ENCODE measurements around the gene BCO2.
A peak's percentile ranks its signal among the peaks of the same experiment; 100 is the strongest.
"Not testable (repeated sequence)": the region's sequence is repeated elsewhere in the genome, so short reads cannot be mapped to it uniquely, and the experiment has no call there.

The BCO2 gene

GRCh38 chr11:112174789-112175598 lies at the start of gene BCO2:
Gene BCO2 (plus strand): TSS chr11:112175512. CDS start chr11:112175602, 90 bp downstream.
- DNase-seq (ENCODE audit: low read depth in 2 of 2): peak; percentile 8 to 9

GRCh38 chr11:112127056-112127455 lies 48.3 kb upstream of the BCO2 start:
- DNase-seq (ENCODE audit: low read depth in 2 of 2): no peak

- no peak for DNase-seq (ENCODE audit: low read depth in 2 of 2)
Observed at GRCh38 chr11:112128483-112129121, 46.7 kb upstream of the BCO2 start.

- DNase-seq (ENCODE audit: low read depth in 2 of 2): no peak
Observed at GRCh38 chr11:112129656-112130055, 45.7 kb upstream of the BCO2 start.

- no peak for DNase-seq (ENCODE audit: low read depth in 2 of 2)
Observed at GRCh38 chr11:112132737-112133136, 42.6 kb upstream of the BCO2 start.

GRCh38 chr11:112134473-112134872 lies 40.8 kb upstream of the BCO2 start:
- DNase-seq (ENCODE audit: low read depth in 2 of 2): no peak

GRCh38 chr11:112143597-112143996 lies 31.7 kb upstream of the BCO2 start:
- no peak for DNase-seq (ENCODE audit: low read depth in 2 of 2)

- no peak for DNase-seq (ENCODE audit: low read depth in 2 of 2)
Observed at GRCh38 chr11:112150517-112150916, 24.8 kb upstream of the BCO2 start.

- no peak for DNase-seq (ENCODE audit: low read depth in 2 of 2)
Observed at GRCh38 chr11:112156153-112156955, 19.0 kb upstream of the BCO2 start.

GRCh38 chr11:112156956-112157766 lies 18.2 kb upstream of the BCO2 start:
- no peak for DNase-seq (ENCODE audit: low read depth in 2 of 2)

GRCh38 chr11:112159098-112160065 lies 15.9 kb upstream of the BCO2 start:
- no peak for DNase-seq (ENCODE audit: low read depth in 2 of 2)

- DNase-seq (ENCODE audit: low read depth in 2 of 2): no peak
Observed at GRCh38 chr11:112160091-112160848, 15.0 kb upstream of the BCO2 start.

- no peak for DNase-seq (ENCODE audit: low read depth in 2 of 2)
Observed at GRCh38 chr11:112161012-112161411, 14.3 kb upstream of the BCO2 start.

GRCh38 chr11:112162200-112162599 lies 13.1 kb upstream of the BCO2 start:
- not testable (repeated sequence) for DNase-seq (ENCODE audit: low read depth in 2 of 2)

GRCh38 chr11:112162761-112163546 lies 12.4 kb upstream of the BCO2 start:
- no peak for DNase-seq (ENCODE audit: low read depth in 2 of 2)

- no peak for DNase-seq (ENCODE audit: low read depth in 2 of 2)
Observed at GRCh38 chr11:112163875-112164685, 11.2 kb upstream of the BCO2 start, which contains the start of gene IL18. Gene IL18 (minus strand): TSS chr11:112164094. CDS start chr11:112155053, 9,041 bp downstream.

GRCh38 chr11:112165049-112165448 lies 10.3 kb upstream of the BCO2 start:
- DNase-seq (ENCODE audit: low read depth in 2 of 2): no peak

- no peak for DNase-seq (ENCODE audit: low read depth in 2 of 2)
Observed at GRCh38 chr11:112166562-112166961, 8.8 kb upstream of the BCO2 start.
